NCI-H82 treated with DMSO at 0.1 percent for 48 hours (cell line): Measurements from ENCODE around the gene ENOX2.

Experiments used
- DNase-seq: peaks from one replicate; lab custom pipeline; 2025; ENCODE audit not compliant: unreplicated experiment; lab: John Stamatoyannopoulos, UW

Gene ENOX2

GRCh38 chrX:130885508-130885907, 17.5 kb downstream of the ENOX2 start:
- DNase-seq: no peak

- DNase-seq: no peak
Measured at GRCh38 chrX:130884627-130885026, 18.4 kb downstream of the ENOX2 start.

- no peak for DNase-seq
Measured at GRCh38 chrX:130879869-130880268, 23.1 kb downstream of the ENOX2 start.

- DNase-seq: no peak
Measured at GRCh38 chrX:130878350-130879341, 24.4 kb downstream of the ENOX2 start.

- no peak for DNase-seq
Measured at GRCh38 chrX:130877892-130878341, 25.1 kb downstream of the ENOX2 start.

GRCh38 chrX:130876226-130876625, 26.8 kb downstream of the ENOX2 start:
- no peak for DNase-seq

GRCh38 chrX:130874751-130875150, 28.3 kb downstream of the ENOX2 start:
- DNase-seq: no peak

GRCh38 chrX:130869239-130869638, 33.8 kb downstream of the ENOX2 start:
- no peak for DNase-seq

- no peak for DNase-seq
Measured at GRCh38 chrX:130861462-130861861, 41.5 kb downstream of the ENOX2 start.

GRCh38 chrX:130857207-130857606, 45.8 kb downstream of the ENOX2 start:
- no peak for DNase-seq

GRCh38 chrX:130851569-130851968, 51.4 kb downstream of the ENOX2 start:
- no peak for DNase-seq

GRCh38 chrX:130848763-130849162, 54.2 kb downstream of the ENOX2 start:
- no peak for DNase-seq

GRCh38 chrX:130846746-130847145, 56.3 kb downstream of the ENOX2 start:
- no peak for DNase-seq

GRCh38 chrX:130841776-130842175, 61.2 kb downstream of the ENOX2 start:
- DNase-seq: no peak

GRCh38 chrX:130840345-130840744, 62.7 kb downstream of the ENOX2 start:
- no peak for DNase-seq

- no peak for DNase-seq
Measured at GRCh38 chrX:130836447-130836846, 66.6 kb downstream of the ENOX2 start.

- DNase-seq: no peak
Measured at GRCh38 chrX:130834830-130835229, 68.2 kb downstream of the ENOX2 start.

GRCh38 chrX:130834149-130834548, 68.9 kb downstream of the ENOX2 start:
- no peak for DNase-seq

- no peak for DNase-seq
Measured at GRCh38 chrX:130831347-130831722, 71.7 kb downstream of the ENOX2 start.

- DNase-seq: no peak
Measured at GRCh38 chrX:130830599-130831346, 72.2 kb downstream of the ENOX2 start.

- DNase-seq: no peak
Measured at GRCh38 chrX:130829526-130830515, 73.2 kb downstream of the ENOX2 start.
